HCT116 (cell line): Measurements from ENCODE around the gene SPATA2L. TPM values are rescaled to one million over a fixed set of nuclear protein-coding genes. Genes with fewer than 3 reads are reported as not detected.

Experiments used
- ATAC-seq: fragments of 200-7000 bp; cut with Tn5 transposase; 2 replicates; pipeline ENCODE4 v1.9.1; 2020; ENCODE audit warnings: mild to moderate bottlenecking, moderate library complexity
- BruUV-seq: library from RNA; stranded (reverse); fragments of 400-500 nt; replicated peaks from 2 replicates; lab custom pipeline; 2021; lab: Mats Ljungman, UMichigan
- CTCF ChIA-PET: fragments of 300-600 bp; sonication (Branson Sonifier 250); formaldehyde crosslinking; loops from one replicate; lab custom pipeline; 2021; ENCODE audit warnings: antibody characterized with exemption; lab: Charles Lee
- POLR2A ChIA-PET: fragments of 300-600, 350-600 bp; sonication (Branson Sonifier 250); formaldehyde crosslinking; loops from one replicate; lab custom pipeline; 2021; ENCODE audit warnings: antibody characterized with exemption; lab: Charles Lee
- RAD21 ChIA-PET, 2 experiments: fragments of 300-600 bp; sonication (Branson Sonifier 250); formaldehyde crosslinking; loops; one replicate each; lab custom pipeline; 2023; ENCODE audit warnings: low total read pairs in 2 of 2; ENCODE audit not compliant: uncharacterized antibody in 2 of 2, unreplicated experiment in 2 of 2, low non-redundant PET in 1 of 2; lab: Charles Lee
- DNase-seq: peaks from one replicate; pipeline ENCODE4 v3.0.0-alpha.2; 2010; ENCODE audit warnings: low read depth, low spot score
- H2AFZ ChIP-seq: fragments of 200-600 bp; shearing (Covaris generic), sonication (generic); 2 replicates; pipeline ENCODE4 v1.6.1; 2017; ENCODE audit warnings: low read depth, mixed run types, mixed read lengths, antibody characterized with exemption, low read length; ENCODE audit not compliant: poor library complexity, severe bottlenecking
- H3K27ac ChIP-seq: 2 replicates; pipeline ENCODE4 v1.5.1; 2012; ENCODE audit warnings: low read depth, low read length
- H3K27me3 ChIP-seq: fragments of 200-600 bp; sonication (generic); 2 replicates; pipeline ENCODE4 v1.6.1; 2016; ENCODE audit warnings: mixed run types, low read length, mixed read lengths; ENCODE audit not compliant: insufficient read depth
- H3K36me3 ChIP-seq, 2 experiments: fragments of 200-500 bp in 1 of 2; fragments of 200-600 bp in 1 of 2; sonication (Bioruptor generic) in 1 of 2; sonication (generic) in 1 of 2; 2 replicates each; pipeline versions ENCODE4 v1.5.1 to v1.6.1; 2014 to 2016; ENCODE audit warnings: low read length in 2 of 2, inconsistent platforms in 1 of 2, mixed read lengths in 1 of 2, mixed run types in 1 of 2; ENCODE audit not compliant: insufficient read depth in 2 of 2, control insufficient read depth in 1 of 2
- H3K4me1 ChIP-seq, 2 experiments: fragments of 200-600 bp in 1 of 2; sonication (generic) in 1 of 2; 2 replicates each; pipeline versions ENCODE4 v1.5.1 to v1.6.1; 2012 to 2017; ENCODE audit warnings: low read length in 2 of 2, inconsistent platforms in 1 of 2, mild to moderate bottlenecking in 1 of 2, mixed read lengths in 1 of 2, mixed run types in 1 of 2, moderate library complexity in 1 of 2; ENCODE audit not compliant: insufficient read depth in 2 of 2, control insufficient read depth in 1 of 2
- H3K4me2 ChIP-seq: fragments of 200-600 bp; sonication (generic); 2 replicates; pipeline ENCODE4 v1.6.1; 2017; ENCODE audit warnings: mixed run types, low read length, mixed read lengths
- H3K4me3 ChIP-seq, 2 experiments: fragments of 200-600 bp in 1 of 2; sonication (generic) in 1 of 2; replicated peaks in 1 of 2; 2 replicates each; pipeline ENCODE4 v1.5.1; 2011 to 2016; ENCODE audit warnings: low read length in 2 of 2, control low read depth in 1 of 2, low read depth in 1 of 2, mild to moderate bottlenecking in 1 of 2, mixed read lengths in 1 of 2, mixed run types in 1 of 2
- H3K79me2 ChIP-seq: fragments of 200-600 bp; sonication (generic); 2 replicates; pipeline ENCODE4 v1.6.1; 2017; ENCODE audit warnings: mild to moderate bottlenecking, mixed run types, low read length, moderate library complexity, mixed read lengths; ENCODE audit not compliant: insufficient read depth
- H3K9ac ChIP-seq: fragments of 200-600 bp; sonication (generic); 2 replicates; pipeline ENCODE4 v1.6.1; 2016; ENCODE audit warnings: low read length, mixed read lengths
- H3K9me2 ChIP-seq: fragments of 200-600 bp; sonication (generic), shearing (Covaris generic); 2 replicates; pipeline ENCODE4 v1.6.1; 2017; ENCODE audit warnings: mixed run types, mild to moderate bottlenecking, moderate library complexity; ENCODE audit not compliant: insufficient read depth
- H3K9me3 ChIP-seq, 2 experiments: fragments of 200-500 bp in 1 of 2; fragments of 200-600 bp in 1 of 2; sonication (Bioruptor generic) in 1 of 2; sonication (generic) in 1 of 2; 2 replicates each; pipeline ENCODE4 v1.6.1; 2014 to 2017; ENCODE audit warnings: low read length in 2 of 2, mixed read lengths in 2 of 2, inconsistent platforms in 1 of 2, low read depth in 1 of 2, mild to moderate bottlenecking in 1 of 2, mixed run types in 1 of 2, moderate library complexity in 1 of 2; ENCODE audit not compliant: control insufficient read depth in 1 of 2, insufficient read depth in 1 of 2
- H4K20me1 ChIP-seq: fragments of 200-600 bp; sonication (generic), shearing (Covaris generic); 2 replicates; pipeline ENCODE4 v1.6.1; 2017; ENCODE audit warnings: mixed run types, mild to moderate bottlenecking, moderate library complexity; ENCODE audit not compliant: insufficient read depth
- ATF3 ChIP-seq: IDR thresholded peaks from 2 replicates; pipeline ENCODE4 v1.6.1; 2012
- CBX3 ChIP-seq: IDR thresholded peaks from 2 replicates; pipeline ENCODE4 v1.6.1; 2012; ENCODE audit warnings: low read depth
- CEBPB ChIP-seq: IDR thresholded peaks from 2 replicates; pipeline ENCODE4 v1.6.1; 2012; ENCODE audit warnings: low read depth
- CTCF ChIP-seq, 3 experiments: fragments of 200-600 bp in 1 of 3; sonication (generic) in 1 of 3; IDR thresholded peaks in 2 of 3; conservative IDR thresholded peaks in 1 of 3; 2 replicates each; pipeline ENCODE4 v1.5.1; 2012 to 2017; ENCODE audit warnings: low read depth in 2 of 3, low read length in 2 of 3, antibody characterized with exemption in 1 of 3, borderline replicate concordance in 1 of 3, control low read depth in 1 of 3, mild to moderate bottlenecking in 1 of 3, mixed read lengths in 1 of 3, mixed run types in 1 of 3, moderate library complexity in 1 of 3; ENCODE audit not compliant: insufficient read depth in 1 of 3
- EGR1 ChIP-seq: IDR thresholded peaks from 2 replicates; pipeline ENCODE4 v1.6.1; 2012; ENCODE audit warnings: low read depth
- FOSL1 ChIP-seq: IDR thresholded peaks from 2 replicates; pipeline ENCODE4 v1.6.1; 2012; ENCODE audit warnings: low read depth
- JUND ChIP-seq: IDR thresholded peaks from 2 replicates; pipeline ENCODE4 v1.6.1; 2012
- SRF ChIP-seq: IDR thresholded peaks from 2 replicates; pipeline ENCODE4 v1.6.1; 2012; ENCODE audit warnings: low read depth
- TCF7L2 ChIP-seq: IDR thresholded peaks from 2 replicates; pipeline ENCODE4 v1.7.0; 2011; ENCODE audit warnings: borderline replicate concordance, inconsistent platforms; ENCODE audit not compliant: insufficient read depth, insufficient read length; ENCODE audit errors: extremely low read depth
- YY1 ChIP-seq: IDR thresholded peaks from 2 replicates; pipeline ENCODE4 v1.6.1; 2011; ENCODE audit warnings: low read length, low read depth, moderate library complexity, mild to moderate bottlenecking; ENCODE audit not compliant: insufficient replicate concordance; ENCODE audit errors: extremely low read depth
- ZBTB33 ChIP-seq: IDR thresholded peaks from 2 replicates; pipeline ENCODE4 v1.6.1; 2011; ENCODE audit warnings: mild to moderate bottlenecking, low read length, moderate library complexity; ENCODE audit not compliant: insufficient replicate concordance; ENCODE audit errors: extremely low read depth
- ZFX ChIP-seq: fragments of 450-650 bp; IDR thresholded peaks from 2 replicates; pipeline ENCODE4 v1.6.1; 2017
- ZNF274 ChIP-seq: fragments of 200-500 bp; sonication (Bioruptor generic); IDR thresholded peaks from 2 replicates; pipeline ENCODE4 v1.6.1; 2014; ENCODE audit warnings: mild to moderate bottlenecking, low read depth, low read length, inconsistent platforms
- intact Hi-C: fragments of 100-400 bp; cut with micrococcal nuclease; formaldehyde crosslinking; loops from 2 replicates; pipeline ENCODE4 v1.10.0; 2022
- total RNA-seq: library from RNA; stranded (reverse); gene quantifications from one replicate; pipeline ENCODE4 v1.2.1, GENCODE V29; 2021; ENCODE audit not compliant: unreplicated experiment

SPATA2L gene
- total RNA-seq, 1 experiment from 2014 or later, result 50.5 TPM

GRCh38 chr16:89723279-89724250 lies 22.1 kb upstream of the SPATA2L start:
- Histone ChIP-seq H3K4me1 (peaks cover 23 to 35% of the 10 kb centered on the region in 2 experiments), H2AFZ (no peak overlapping the region), H3K27me3 (no peaks in the 10 kb centered on the region), H3K9me2 (no peaks in the 10 kb centered on the region), H3K9me3 (no peaks in the 10 kb centered on the region), H3K4me3 (peak overlapping the region; percentile 70 to 88), H3K4me2 (peak overlapping the region; percentile 86), H3K9ac (peak overlapping the region; percentile 78), H3K36me3 (peaks cover 21 to 27% of the 10 kb centered on the region in 2 experiments; a peak in 3 of 4 replicates), H3K27ac (peak overlapping the region; percentile 97), H4K20me1 (peaks cover 3% of the 10 kb centered on the region; the same call in 1 of the 2 replicates), H3K79me2 (peaks cover 33% of the 10 kb centered on the region; the same call in 1 of the 2 replicates)
- DNase-seq, result no peak
- intact Hi-C loops, result no loop called here
- ChIA-PET CTCF (interaction anchor here (1.3 kb wide), 1 partner anchor 18 kb away, joined by 4 read pairs; no protein-coding TSS in a partner anchor), POLR2A (no interaction called here), RAD21 (interaction anchor here in 1 of 2 experiments (0.9 kb wide), 1 partner anchor 23 kb away, joined by 4 read pairs; no protein-coding TSS in a partner anchor)
- TSS peak; percentile 37 for BruUV-seq
- TF ChIP-seq EGR1, result no peak
- no peak for TF ChIP-seq CEBPB
- TF ChIP-seq CBX3, result no peak
- TF ChIP-seq JUND, result no peak
- no peak for TF ChIP-seq ZNF274
- no peak for TF ChIP-seq ATF3
- no peak for TF ChIP-seq SRF
- TF ChIP-seq YY1, result no peak
- TF ChIP-seq TCF7L2, result no peak
- no peak for TF ChIP-seq ZBTB33
- TF ChIP-seq CTCF (IDR thresholded peaks at IDR 0.05 in 2 of 3, conservative IDR thresholded peaks at IDR 0.05 in 1 of 3; ENCODE audit: borderline replicate concordance in 1 of 3, insufficient read depth in 1 of 3, low read depth in 2 of 3, low read length in 2 of 3), result no peak
- no peak for TF ChIP-seq FOSL1
- no peak for TF ChIP-seq ZFX
- ATAC-seq, result no peak
